HG03045 (cell line): Measurements from ENCODE around the gene ALDH18A1.

Source experiments
- ATAC-seq: cut with Tn5 transposase; IDR thresholded peaks from one replicate; pipeline ENCODE4 v1.9.1; 2021; ENCODE audit warnings: mild to moderate bottlenecking, moderate library complexity; ENCODE audit not compliant: unreplicated experiment

Gene ALDH18A1

DNA sequence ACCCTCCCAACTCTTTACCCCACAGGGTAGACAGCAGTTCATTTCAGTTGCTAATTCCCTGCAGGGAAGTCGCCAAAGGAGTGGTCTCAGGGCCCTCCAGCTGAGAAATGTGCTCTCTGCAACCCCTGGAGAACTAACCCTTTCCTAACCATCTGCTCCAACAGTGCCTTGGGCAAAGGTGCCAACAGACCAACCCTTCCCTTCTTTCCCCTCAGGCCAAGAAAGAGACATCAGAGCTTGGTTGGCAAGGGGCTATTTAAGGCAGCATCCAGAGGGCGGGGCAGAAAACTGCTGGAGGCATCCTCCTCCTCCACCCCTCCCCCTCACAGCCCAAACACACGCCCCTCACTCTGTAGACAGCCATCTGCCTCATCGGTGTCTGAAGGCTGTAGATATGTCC, 97.0 kb downstream of the ALDH18A1 start:
- no peak for ATAC-seq

DNA sequence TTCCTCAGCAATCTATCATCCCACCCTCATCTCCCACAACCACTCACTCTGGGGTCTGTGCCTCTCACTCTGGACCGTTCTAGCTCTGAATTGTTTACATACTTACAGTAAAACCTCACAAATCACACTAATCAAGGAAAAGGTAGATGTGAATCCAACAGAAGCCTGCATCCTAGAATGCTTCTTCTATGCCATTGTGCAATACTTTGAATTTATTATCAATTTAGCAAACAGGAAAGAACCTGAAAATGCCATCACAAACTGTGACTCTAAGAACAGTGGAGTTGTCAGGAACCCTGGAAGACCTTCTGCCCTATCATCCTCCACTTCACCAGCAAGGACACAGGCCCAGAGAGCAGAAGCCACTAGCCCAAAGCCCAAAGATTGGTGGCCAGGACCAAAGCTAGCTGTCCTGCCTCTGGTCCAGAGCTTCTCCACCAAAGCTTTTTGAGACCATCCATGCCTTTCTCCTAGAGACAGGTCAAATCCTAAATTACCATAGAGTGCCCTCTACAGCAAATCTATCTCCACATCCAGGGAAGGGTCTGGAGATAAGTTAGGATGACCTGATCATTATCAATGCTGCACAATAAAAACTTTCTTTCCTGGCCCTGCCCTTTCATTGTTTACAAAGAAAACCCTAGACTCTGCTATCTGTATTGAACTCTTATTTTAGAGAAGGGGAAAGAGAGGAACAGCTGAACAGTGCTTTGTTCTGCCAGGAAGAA, 97.8 kb downstream of the ALDH18A1 start:
- no peak for ATAC-seq

DNA sequence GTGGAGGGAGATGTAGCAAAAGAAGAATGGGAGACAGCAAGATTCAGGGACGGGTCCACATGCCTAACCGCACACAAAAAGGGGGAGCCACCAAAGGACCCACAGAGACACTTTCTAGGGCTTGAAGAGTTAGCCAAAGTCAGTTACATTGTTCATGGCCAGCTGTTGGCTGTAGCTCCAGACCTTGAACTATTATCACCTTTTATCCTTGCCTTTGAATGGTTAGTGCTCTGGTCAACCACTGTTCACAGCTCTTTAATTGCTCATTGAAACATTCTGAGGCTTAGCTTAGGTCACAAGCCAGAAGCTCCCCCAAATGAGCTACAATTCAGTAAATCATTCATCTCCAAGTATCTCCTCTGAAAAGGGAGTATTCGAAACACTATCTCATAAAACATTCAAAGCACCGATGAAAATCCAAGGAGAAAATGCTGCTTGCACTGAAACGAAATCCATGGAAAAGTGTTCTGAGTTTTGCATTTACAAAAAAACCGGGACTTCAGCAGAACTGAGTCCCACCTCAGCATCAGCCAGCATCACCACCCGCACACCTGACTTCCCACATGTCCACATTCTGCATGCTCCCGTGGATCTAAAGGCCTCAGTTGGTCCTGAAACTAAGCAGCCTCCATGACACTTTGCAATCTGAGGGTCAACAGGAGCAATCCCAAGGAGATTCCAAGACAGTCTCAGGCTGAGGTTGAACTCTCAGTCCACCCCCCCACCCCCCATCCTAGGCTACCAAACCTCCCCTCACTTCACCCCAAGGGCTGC, 99.3 kb downstream of the ALDH18A1 start:
- ATAC-seq, result no peak
